SK-N-SH treated with all-trans-retinoic acid at 6 μM for 48 hours (cell line): ENCODE measurements around the gene NEU2.

Source experiments
- ATAC-seq: fragments of 200-7000 bp; cut with Tn5 transposase; 3 replicates; pipeline ENCODE4 v1.9.1; 2020; ENCODE audit warnings: mild to moderate bottlenecking, moderate library complexity
- ARNTL ChIP-seq: fragments of 450-650 bp; formaldehyde crosslinking; IDR thresholded peaks from 2 replicates; pipeline ENCODE4 v1.5.0; 2020; ENCODE audit warnings: low read depth, mild to moderate bottlenecking, moderate library complexity, borderline replicate concordance
- BACH2 ChIP-seq: fragments of 250-450 bp; sonication (Bioruptor Pico); IDR thresholded peaks from 2 replicates; pipeline ENCODE4 v1.9.0; 2021; ENCODE audit warnings: mild to moderate bottlenecking, borderline replicate concordance
- CREB5 ChIP-seq: fragments of 250-450 bp; sonication (Bioruptor Pico); IDR thresholded peaks from 2 replicates; pipeline ENCODE4 v1.5.1; 2020; ENCODE audit warnings: low read depth, mild to moderate bottlenecking, moderate library complexity
- CSDC2 ChIP-seq: fragments of 250-450 bp; sonication (Bioruptor Pico); IDR thresholded peaks from 2 replicates; pipeline ENCODE4 v1.5.0; 2020; ENCODE audit warnings: mild to moderate bottlenecking, moderate library complexity
- ESRRG ChIP-seq: fragments of 250-450 bp; sonication (Bioruptor Pico); IDR thresholded peaks from 2 replicates; pipeline ENCODE4 v1.6.1; 2021; ENCODE audit warnings: mild to moderate bottlenecking
- GLIS3 ChIP-seq: fragments of 250-450 bp; sonication (Bioruptor Pico); IDR thresholded peaks from 2 replicates; pipeline ENCODE4 v1.5.0; 2020; ENCODE audit warnings: mild to moderate bottlenecking, moderate library complexity
- ISL1 ChIP-seq: fragments of 250-450 bp; sonication (Bioruptor Pico); IDR thresholded peaks from 2 replicates; pipeline ENCODE4 v2.1.2; 2022; ENCODE audit warnings: mild to moderate bottlenecking, moderate library complexity
- OSR1 ChIP-seq: fragments of 250-450 bp; sonication (Bioruptor Pico); IDR thresholded peaks from 2 replicates; pipeline ENCODE4 v1.8.0; 2022; ENCODE audit warnings: moderate library complexity, mild to moderate bottlenecking, inconsistent platforms
- PPARA ChIP-seq: fragments of 250-450 bp; sonication (Bioruptor Pico); IDR thresholded peaks from 2 replicates; pipeline ENCODE4 v1.5.0; 2020; ENCODE audit warnings: mild to moderate bottlenecking, borderline replicate concordance
- RARB ChIP-seq: fragments of 250-450 bp; sonication (Bioruptor Pico); IDR thresholded peaks from 2 replicates; pipeline ENCODE4 v1.8.0; 2021; ENCODE audit warnings: mild to moderate bottlenecking, moderate library complexity
- SNAI2 ChIP-seq: fragments of 250-450 bp; sonication (Bioruptor Pico); IDR thresholded peaks from 2 replicates; pipeline ENCODE4 v1.5.0; 2020; ENCODE audit warnings: mild to moderate bottlenecking, moderate library complexity
- TCF4 ChIP-seq: fragments of 250-450 bp; sonication (Bioruptor Pico); IDR thresholded peaks from 2 replicates; pipeline ENCODE4 v1.8.0; 2021; ENCODE audit warnings: mild to moderate bottlenecking, moderate library complexity, borderline replicate concordance
- TOX ChIP-seq: fragments of 250-450 bp; sonication (Bioruptor Pico); IDR thresholded peaks from 2 replicates; pipeline ENCODE4 v1.8.0; 2021; ENCODE audit warnings: mild to moderate bottlenecking, moderate library complexity, borderline replicate concordance
- ZC3H10 ChIP-seq: fragments of 250-450 bp; sonication (Bioruptor Pico); IDR thresholded peaks from 2 replicates; pipeline ENCODE4 v1.5.1; 2021; ENCODE audit warnings: mild to moderate bottlenecking, moderate library complexity
- ZFP3 ChIP-seq: fragments of 250-450 bp; sonication (Bioruptor Pico); IDR thresholded peaks from 2 replicates; pipeline ENCODE4 v1.5.0; 2020; ENCODE audit warnings: mild to moderate bottlenecking, moderate library complexity
- ZFP30 ChIP-seq: fragments of 450-650 bp; formaldehyde crosslinking; IDR thresholded peaks from 2 replicates; pipeline ENCODE4 v1.5.0; 2022; ENCODE audit warnings: mild to moderate bottlenecking, moderate library complexity
- ZNF565 ChIP-seq: fragments of 450-650 bp; formaldehyde crosslinking; conservative IDR thresholded peaks from 2 replicates; pipeline ENCODE4 v1.5.0; 2020; ENCODE audit warnings: low read depth, mild to moderate bottlenecking, moderate library complexity
- ZNF70 ChIP-seq: fragments of 450-650 bp; formaldehyde crosslinking; IDR thresholded peaks from 2 replicates; pipeline ENCODE4 v1.5.0; 2020; ENCODE audit warnings: mild to moderate bottlenecking, moderate library complexity
- ZNF8 ChIP-seq: fragments of 450-650 bp; formaldehyde crosslinking; IDR thresholded peaks from 2 replicates; pipeline ENCODE4 v1.5.0; 2020; ENCODE audit warnings: mild to moderate bottlenecking, moderate library complexity
- TF ChIP-seq, protein P1 (sequence below): fragments of 250-450 bp; sonication (Bioruptor Pico); IDR thresholded peaks from 2 replicates; pipeline ENCODE4 v1.5.1; 2021; ENCODE audit warnings: mild to moderate bottlenecking, moderate library complexity
- TF ChIP-seq, protein P2 (sequence below): fragments of 250-450 bp; sonication (Bioruptor Pico); IDR thresholded peaks from 2 replicates; pipeline ENCODE4 v1.8.0; 2021; ENCODE audit warnings: low read depth, mild to moderate bottlenecking, moderate library complexity, borderline replicate concordance

Gene NEU2

GRCh38 chr2:233065954-233066470, 33.5 kb downstream of the NEU2 start (continued):
- TF ChIP-seq, protein P1, sequence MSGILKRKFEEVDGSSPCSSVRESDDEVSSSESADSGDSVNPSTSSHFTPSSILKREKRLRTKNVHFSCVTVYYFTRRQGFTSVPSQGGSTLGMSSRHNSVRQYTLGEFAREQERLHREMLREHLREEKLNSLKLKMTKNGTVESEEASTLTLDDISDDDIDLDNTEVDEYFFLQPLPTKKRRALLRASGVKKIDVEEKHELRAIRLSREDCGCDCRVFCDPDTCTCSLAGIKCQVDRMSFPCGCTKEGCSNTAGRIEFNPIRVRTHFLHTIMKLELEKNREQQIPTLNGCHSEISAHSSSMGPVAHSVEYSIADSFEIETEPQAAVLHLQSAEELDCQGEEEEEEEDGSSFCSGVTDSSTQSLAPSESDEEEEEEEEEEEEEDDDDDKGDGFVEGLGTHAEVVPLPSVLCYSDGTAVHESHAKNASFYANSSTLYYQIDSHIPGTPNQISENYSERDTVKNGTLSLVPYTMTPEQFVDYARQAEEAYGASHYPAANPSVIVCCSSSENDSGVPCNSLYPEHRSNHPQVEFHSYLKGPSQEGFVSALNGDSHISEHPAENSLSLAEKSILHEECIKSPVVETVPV (CRISPR knock-in tag) = no peak
- TF ChIP-seq SNAI2 (CRISPR knock-in tag) (no peak), ZNF70 (CRISPR knock-in tag) (no peak), ARNTL (no peak), ZNF8 (no peak), ZC3H10 (CRISPR knock-in tag) (no peak)

DNA sequence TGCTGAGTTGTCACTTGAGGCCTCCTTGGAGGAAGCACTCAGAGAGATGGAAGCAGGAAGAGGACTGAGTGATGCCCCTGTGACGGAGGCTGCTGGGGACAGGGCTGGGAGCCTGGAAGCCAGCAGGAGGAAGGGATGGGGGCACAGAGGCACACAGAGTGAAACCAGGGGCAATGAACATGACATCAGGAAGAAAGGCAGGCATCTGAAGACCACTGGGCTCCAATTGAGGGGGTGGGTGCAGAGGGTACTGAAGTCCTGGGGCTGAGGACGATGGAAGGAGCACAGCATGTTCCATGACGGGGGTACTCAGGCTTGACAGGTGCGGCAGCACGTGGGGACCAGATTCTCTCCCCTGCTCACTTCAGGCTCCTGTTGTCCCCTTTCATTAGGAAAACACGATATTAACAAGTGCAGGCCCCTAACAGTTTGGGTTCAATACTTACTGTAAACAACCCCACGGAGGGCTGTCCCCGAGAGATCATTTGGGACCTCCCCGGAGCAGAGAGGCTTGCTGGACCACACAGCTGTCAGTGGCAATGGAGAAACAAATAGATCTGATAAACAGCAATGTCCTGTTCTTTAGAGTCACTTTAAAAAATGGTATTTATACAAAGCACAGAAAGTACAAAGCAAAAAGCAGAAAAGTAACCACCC, 36.4 kb downstream of the NEU2 start:
- no peak for ATAC-seq

DNA sequence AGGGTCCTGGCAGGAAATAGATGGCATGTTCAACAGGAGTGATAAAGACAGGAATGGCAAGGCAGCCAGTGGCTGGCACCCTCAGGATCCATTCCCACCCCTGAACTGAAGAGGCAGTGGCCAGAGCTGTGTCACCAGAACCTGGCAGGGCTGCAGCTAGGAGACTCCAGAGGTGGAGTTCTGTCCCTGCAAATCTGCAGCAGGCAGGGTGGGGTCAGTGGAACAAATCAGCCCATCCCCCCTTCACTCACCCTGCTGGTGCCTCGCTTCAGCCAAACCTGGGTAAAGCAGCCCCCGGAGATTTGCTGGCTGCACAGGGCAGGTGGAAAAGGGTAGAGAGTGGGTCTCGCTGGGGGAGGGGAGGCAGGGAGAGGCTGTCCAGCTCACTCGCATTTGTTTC, 40.4 kb downstream of the NEU2 start:
- ATAC-seq = no peak
- TF ChIP-seq CSDC2 (CRISPR knock-in tag) = no peak
- no peak for TF ChIP-seq ZC3H10 (CRISPR knock-in tag)
- no peak for TF ChIP-seq ESRRG
- no peak for TF ChIP-seq TOX
- no peak for TF ChIP-seq ZFP3 (CRISPR knock-in tag)
- TF ChIP-seq, protein P1 (CRISPR knock-in tag) = no peak
- no peak for TF ChIP-seq RARB (CRISPR knock-in tag)
- TF ChIP-seq CREB5 = no peak
- TF ChIP-seq ZFP30 (CRISPR knock-in tag) = no peak

More for the DNA sequence above, 36.4 kb downstream of the NEU2 start:
- no peak for TF ChIP-seq ZC3H10 (CRISPR knock-in tag)
- no peak for TF ChIP-seq ESRRG
- TF ChIP-seq ZFP30 (CRISPR knock-in tag) = no peak
- no peak for TF ChIP-seq ZNF565
- no peak for TF ChIP-seq ZNF8
- no peak for TF ChIP-seq PPARA (CRISPR knock-in tag)
- TF ChIP-seq ZNF70 (CRISPR knock-in tag) = no peak
- TF ChIP-seq CREB5 = no peak
- TF ChIP-seq SNAI2 (CRISPR knock-in tag) = no peak
- TF ChIP-seq ARNTL = no peak
- no peak for TF ChIP-seq TCF4
- TF ChIP-seq, protein P2, sequence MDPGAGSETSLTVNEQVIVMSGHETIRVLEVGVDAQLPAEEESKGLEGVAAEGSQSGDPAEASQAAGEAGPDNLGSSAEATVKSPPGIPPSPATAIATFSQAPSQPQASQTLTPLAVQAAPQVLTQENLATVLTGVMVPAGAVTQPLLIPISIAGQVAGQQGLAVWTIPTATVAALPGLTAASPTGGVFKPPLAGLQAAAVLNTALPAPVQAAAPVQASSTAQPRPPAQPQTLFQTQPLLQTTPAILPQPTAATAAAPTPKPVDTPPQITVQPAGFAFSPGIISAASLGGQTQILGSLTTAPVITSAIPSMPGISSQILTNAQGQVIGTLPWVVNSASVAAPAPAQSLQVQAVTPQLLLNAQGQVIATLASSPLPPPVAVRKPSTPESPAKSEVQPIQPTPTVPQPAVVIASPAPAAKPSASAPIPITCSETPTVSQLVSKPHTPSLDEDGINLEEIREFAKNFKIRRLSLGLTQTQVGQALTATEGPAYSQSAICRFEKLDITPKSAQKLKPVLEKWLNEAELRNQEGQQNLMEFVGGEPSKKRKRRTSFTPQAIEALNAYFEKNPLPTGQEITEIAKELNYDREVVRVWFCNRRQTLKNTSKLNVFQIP (CRISPR knock-in tag) = no peak
- no peak for TF ChIP-seq TOX
- no peak for TF ChIP-seq CSDC2 (CRISPR knock-in tag)
- no peak for TF ChIP-seq GLIS3 (CRISPR knock-in tag)
- TF ChIP-seq, protein P1 (CRISPR knock-in tag) = no peak
- TF ChIP-seq ZFP3 (CRISPR knock-in tag) = no peak

DNA sequence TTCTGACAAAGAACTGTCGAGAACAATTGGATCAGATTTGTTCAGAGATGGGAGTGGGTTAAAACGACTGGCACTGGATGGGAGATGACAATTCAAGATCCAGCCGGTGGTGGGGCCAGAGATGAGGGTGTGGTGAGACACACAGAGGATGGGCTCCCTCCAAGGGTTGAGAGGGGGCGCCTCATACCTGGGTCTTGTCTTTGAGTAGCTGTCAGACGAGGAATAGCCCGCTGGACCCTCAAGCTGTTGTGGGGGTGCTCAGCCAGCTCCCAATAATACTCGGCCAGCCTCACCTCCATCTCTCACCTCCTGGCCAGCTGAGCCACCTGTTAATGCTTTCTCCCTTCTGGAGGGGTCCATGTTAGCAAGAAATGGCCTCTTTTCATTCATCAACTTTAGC, 41.6 kb downstream of the NEU2 start:
- no peak for ATAC-seq
- TF ChIP-seq ZNF565 (no peak), ZNF70 (CRISPR knock-in tag) (no peak), SNAI2 (CRISPR knock-in tag) (no peak), CSDC2 (CRISPR knock-in tag) (no peak), OSR1 (CRISPR knock-in tag) (no peak), ZFP30 (CRISPR knock-in tag) (no peak), ZNF8 (no peak), BACH2 (no peak), ISL1 (CRISPR knock-in tag) (no peak), ARNTL (no peak), ZFP3 (CRISPR knock-in tag) (no peak), CREB5 (no peak), ZC3H10 (CRISPR knock-in tag) (no peak)
- TF ChIP-seq, protein P1 (CRISPR knock-in tag) = no peak
